GM19467 (cell line): ENCODE results near the gene RAPGEF5.
A peak's percentile ranks its signal among the peaks of the same experiment; 100 is the strongest.

ENCODE experiments used
- ATAC-seq: cut with Tn5 transposase; IDR thresholded peaks from one replicate; pipeline ENCODE4 v1.9.1; 2021; ENCODE audit warnings: mild to moderate bottlenecking, moderate library complexity; ENCODE audit not compliant: unreplicated experiment

Gene RAPGEF5

DNA sequence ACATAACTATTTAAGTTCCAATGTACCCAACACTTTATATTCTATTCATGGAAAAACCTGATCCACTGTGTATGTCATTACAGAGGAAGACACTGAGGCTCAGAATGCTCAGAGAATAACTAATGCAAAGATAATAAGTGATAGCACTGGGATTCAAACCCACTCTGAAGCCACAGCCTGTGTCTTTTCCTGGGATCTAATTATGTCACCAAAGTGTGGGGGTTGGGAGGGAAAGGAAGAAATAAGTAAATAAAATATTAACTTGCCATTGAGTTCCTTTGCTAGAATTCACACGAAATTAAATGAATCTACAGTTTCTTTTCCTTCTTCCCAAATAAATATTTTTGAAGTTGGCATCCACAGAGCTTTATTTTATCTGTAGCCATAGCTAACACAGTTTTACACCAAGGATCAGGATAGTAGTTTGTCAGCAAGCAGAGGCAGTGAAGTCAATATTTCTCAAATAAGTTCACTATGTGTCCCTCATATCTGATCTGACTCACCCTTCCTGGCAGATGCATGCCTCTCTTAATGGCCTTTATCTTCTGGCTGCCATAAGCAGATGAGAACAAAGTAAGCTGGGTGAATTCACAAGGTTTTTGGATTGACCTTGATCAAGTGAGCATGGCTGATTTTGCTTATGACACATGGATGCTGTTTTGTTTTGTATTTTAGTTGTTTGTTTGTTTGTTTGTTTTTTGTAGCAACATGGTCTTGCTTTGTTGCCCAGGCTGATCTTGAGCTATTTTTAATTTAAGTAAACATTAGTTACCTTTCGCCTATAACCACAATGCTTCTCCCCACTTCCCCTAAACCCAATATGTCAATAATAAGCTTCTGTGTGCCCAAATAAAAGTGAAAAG, 6.3 kb downstream of the RAPGEF5 start:
- peak; percentile 41 for ATAC-seq

DNA sequence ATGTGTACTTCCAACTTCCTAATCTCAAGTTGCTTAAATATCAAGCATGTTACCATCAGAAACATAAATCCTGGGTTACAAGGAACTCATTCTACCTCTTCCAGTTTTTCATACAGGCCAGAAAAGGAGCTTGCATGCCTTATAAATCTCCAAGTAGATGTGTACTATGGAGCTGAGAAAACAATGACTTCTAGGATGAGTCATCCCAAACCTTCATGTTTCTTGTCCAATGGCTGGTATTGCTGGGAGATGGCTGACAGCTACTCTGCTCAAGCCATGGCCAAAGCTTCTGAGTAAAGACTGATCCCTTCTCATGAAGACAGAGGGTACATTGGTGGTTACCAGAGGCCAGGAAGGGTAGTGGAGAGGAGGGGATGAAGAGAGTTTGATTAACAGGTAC, 8.6 kb downstream of the RAPGEF5 start:
- ATAC-seq, result no peak

DNA sequence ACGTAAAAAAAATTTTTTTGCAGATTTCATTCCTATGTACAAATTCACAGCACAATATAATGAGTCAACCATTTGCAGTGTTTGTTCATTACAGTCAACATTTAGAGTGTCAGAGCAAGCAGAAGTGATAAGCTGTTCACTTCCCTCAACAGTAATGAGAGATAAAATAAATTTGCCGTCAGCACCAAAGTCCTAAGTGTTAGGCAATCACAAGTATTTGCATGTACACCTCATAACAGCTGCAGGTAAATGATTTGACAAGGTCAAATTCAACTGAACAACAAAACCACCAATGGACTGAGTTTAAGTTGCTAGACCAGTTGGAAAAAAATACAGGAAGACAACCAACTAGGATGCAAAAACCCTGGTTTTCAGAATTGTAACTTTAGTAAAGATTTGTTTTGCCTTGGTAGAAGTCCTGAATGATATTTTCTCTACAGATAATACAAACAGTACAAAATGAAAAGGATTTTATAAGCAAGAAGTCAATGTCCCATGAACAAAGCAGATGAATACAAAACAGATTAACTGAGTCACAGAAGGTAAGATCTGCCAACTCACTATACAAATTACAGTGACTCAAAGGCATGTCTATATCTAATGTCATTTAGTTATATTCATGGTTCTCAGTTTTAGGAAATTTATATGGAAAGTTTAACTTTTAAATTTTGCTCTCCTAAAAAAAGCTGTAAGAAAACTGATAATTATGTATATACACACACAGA, 10.4 kb downstream of the RAPGEF5 start:
- no peak for ATAC-seq

DNA sequence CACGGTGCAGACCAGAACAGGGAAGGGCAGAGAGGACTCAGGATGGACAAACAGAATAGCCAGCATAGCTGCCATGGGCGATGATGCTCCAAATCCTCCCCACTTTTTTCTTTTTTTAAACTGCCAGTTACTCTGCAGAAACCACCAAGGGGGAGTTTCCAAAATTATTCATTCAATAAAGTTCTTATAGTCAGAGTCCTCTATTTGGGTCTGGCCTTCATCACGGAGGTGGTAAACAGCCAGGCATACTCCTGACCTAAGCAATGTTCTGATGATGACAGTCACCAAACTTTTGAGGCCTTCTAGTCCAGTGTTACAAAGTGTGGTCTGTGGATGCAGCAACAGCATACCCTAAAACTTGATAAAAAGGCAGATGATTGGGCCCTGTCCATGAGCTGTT, 12.3 kb downstream of the RAPGEF5 start:
- ATAC-seq, result no peak

DNA sequence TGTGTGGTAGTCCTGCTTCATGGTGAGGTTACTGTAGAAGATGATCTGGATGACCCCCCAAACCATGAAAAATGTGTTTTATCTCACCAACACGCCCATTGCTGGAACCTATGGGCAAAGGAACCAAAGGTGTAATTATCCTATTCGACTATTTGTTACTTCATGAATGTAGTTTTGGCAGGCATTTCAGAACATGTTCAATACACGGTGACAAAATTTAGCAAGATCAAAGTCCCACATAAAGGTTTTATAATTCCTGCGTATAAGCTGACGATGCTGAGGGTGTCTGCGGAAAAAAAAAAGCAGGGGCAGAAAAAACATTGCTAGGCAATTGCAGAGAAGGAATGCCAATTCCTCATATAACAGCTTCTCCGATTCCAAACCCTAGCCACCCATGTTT, 13.3 kb downstream of the RAPGEF5 start:
- no peak for ATAC-seq

DNA sequence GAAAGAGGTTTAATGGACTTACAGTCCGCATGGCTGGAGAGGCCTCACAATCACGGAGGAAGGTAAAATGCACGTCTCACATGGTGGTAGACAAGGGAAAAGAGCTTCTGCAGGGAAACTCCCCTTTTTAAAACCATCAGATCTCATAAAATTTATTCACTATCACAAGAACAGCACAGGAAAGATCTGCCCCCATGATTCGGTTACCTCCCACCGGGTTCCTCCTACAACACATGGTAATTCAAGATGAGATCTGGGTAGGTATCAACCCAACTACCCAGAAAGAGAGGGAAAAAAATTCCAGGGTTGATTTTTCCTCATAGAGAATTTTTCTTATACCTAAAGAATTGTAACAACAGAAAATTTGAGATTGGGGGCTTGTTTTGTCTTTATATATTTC, 13.9 kb downstream of the RAPGEF5 start:
- ATAC-seq, result no peak

DNA sequence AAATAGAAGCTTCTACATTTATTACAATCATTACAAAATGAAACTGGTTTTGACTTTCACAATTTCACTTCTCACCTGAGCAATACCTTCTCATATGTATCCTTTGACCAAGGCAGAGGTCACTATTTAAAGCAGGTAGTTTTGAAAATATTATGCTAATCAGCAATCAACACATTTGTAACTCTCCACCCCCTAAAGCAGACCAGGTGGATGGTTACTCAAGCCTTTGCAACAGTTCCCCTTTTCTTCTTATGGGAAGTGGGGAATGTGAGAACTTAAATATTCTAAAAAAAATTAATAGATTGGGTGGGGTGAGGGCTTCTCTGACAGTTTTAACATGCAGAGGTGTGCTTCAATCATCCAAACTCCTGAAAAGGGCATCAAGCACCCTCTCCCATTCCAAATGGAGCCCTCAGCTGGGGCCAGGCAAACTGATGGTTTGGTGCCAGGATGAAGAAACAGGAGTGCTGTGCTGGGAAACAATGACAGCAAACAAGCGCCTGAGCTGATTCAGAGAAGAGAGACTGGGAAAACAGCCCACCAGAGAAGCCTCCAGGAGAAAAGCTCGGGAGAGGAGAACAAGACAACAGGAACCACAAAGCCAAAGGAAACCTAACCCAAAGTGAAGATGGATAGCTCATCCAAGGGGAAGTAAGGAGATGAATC, 17.1 kb downstream of the RAPGEF5 start:
- ATAC-seq, result no peak

DNA sequence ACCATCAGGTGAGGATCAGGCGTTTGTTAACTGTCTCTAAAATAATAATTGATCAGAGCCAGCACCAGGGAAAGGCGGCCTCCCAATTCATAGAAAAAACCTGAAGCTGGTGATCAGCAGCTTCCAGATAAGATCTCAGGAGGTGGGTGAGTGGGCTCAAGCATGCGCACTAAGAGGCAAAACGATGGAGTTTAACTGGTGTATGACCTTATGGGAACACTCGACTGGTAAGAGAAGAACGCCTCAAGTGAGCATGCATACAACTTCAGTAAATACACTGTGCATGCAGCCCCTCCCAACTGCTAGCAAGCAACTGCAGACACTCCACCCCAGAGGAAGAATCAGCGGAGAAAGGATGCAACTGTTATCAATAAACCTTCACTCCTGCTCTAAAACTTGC, 18.1 kb downstream of the RAPGEF5 start:
- ATAC-seq, result no peak

DNA sequence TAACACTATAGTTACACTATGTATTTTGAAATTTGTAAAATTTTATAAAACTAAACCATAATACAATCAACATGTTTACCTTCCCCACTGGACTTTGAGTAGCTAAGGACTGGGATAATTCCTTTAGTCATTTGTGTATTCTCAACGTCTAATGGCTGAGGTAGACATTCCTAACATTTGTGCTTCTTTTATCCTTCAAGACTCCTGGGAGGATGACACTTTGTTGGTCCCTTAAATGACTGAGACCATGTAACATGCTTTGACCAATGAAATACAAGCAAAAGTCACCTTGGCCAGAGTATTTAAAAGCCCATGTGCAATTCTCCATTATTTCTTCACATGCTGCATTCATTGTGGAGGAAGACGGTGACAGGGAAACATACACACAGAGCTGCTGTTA, 18.5 kb downstream of the RAPGEF5 start:
- no peak for ATAC-seq

DNA sequence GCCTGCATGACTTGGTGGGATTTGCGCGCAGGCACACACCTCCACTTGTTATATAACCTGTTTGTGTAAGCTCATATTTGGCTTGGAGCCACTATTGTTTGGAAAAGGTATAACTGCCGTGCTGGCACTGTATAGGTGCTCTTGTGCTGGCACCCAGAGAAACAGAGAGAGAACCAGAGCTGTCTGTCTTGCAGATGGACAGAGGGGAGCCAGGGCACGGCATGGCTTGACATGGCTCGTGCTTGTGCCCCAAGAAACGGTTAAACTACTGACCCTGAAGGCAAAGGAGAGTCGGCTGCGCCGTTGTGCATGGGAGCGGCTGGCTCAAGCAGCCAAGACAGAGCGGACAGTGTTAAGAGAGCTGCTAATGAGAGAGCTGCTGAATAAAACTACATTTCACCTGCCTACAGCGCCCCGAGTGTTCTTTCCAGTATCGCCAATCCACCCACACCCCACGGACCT, 23.2 kb downstream of the RAPGEF5 start:
- ATAC-seq, result no peak

DNA sequence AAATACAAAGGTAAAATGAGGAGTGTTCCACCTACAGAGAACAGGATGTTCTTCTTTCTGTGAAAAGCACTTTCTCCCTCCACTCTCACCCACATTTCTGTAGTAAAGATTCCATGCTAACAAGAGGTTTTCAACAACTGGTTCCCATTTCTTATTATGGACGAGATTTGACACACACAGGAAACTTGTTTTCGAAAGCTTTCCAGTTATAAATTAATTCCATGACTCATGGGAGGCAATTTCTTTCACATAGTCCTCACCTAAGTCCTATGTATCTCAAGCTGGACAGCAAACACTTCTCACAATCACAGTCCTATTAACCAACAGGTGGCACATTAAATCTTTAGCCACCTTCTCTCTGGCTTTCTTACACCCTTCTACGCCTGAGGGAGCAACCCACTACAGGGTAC, 24.5 kb downstream of the RAPGEF5 start:
- ATAC-seq, result no peak

DNA sequence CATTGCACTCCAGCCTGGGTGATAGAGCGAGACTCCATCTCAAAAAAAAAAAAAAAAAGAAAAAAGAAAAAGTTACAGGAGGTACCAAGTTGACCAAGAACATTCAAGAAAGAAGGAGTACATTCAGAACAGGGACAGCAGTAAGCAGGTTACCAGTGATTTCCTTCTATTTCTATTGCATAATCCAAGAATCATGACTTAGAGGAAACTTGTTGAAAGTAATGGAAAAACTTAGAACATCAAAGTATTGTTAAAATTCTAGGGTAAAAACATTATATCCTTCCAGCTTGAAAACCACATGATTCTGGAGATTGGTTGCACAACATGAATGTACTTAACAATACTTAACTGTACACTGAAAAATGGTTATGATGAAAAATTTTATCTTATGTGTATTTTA, 25.2 kb downstream of the RAPGEF5 start:
- ATAC-seq, result no peak

DNA sequence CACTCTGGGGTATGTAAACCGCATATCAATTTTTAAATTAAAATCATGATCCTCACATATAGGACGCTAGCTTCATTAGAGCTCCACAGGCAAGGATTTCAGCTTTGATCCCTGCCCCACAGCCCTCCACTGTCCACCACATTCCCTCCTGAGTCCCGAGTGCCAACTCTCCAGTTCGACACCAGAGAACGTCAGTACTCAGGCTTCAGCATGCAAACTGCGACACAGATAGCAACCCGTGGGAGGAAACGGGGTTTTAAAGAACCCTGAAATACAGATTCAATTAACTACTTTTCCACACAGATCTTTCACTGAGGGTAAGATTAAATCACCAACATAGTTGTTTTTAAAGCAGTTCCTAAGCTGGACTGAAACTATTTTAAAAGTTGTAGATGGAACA, 26.1 kb downstream of the RAPGEF5 start:
- no peak for ATAC-seq

DNA sequence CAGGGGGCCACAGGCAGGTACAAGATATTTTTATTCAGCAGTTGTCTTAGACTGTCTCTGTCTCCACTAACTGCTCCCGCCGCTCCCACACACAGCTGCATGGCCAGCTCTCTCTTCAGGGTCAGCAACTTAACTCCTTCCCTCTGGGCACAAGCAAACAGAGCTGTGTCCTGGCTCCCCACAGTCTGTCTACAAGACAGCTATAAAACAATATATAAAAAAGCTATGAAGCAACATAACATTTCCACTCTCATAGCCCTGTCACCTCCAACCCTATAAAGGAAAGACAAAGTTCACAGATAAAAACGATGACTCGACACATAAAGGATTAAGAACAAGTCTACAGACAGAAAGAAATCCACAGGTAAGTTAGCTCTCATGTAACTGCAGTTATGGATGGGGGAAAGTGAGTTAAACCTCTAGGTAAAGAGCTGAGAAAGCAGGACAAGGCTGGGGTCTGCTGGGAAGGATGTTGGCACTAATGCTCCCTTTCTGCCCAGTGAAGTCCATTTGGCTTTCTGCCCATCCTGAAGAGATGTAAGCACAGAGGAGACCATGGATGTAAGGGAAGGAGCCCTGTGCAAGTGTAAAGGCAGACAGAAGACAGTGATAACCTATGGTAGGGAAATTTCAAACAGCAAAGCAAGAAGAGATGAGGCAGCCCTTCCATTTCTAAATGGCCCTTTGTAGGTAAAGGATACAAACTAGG, 27.0 kb downstream of the RAPGEF5 start:
- ATAC-seq, result no peak

DNA sequence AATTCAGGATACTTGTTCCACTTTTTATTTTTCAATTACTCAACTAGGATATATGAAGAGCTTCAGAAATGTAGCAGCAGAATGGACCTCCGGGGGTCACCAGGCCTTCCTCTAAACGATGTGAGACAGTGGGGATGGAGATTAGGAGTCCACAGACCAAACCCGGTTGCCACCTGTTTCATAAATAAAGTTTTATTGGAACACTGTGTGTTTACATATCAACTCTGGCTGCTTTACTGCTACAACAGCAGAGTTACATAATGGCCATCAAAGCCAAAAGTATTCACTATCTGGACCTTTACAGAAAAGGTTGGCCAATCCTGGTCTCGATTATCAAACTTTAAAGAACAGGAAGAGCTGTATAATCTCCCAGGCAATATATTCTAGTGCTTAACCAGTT, 30.8 kb downstream of the RAPGEF5 start:
- no peak for ATAC-seq

DNA sequence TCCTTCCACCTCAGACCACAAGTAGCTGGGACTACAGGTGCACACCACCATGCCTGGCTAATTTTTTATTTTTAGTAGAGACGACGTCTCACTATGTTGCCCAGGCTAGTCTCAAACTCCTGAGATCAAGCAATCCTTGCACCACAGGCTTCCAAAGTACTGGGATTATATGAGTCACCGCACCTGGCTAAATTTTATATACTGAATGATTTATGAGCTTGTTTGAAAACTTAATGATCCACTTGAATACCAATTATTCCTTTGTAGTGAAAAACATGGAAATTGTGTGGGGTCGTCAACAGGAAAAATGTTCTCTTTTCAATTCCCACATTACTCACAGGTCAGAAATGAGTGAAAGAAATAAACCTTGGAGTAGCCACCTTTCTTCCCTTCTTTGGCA, 31.3 kb downstream of the RAPGEF5 start:
- no peak for ATAC-seq

DNA sequence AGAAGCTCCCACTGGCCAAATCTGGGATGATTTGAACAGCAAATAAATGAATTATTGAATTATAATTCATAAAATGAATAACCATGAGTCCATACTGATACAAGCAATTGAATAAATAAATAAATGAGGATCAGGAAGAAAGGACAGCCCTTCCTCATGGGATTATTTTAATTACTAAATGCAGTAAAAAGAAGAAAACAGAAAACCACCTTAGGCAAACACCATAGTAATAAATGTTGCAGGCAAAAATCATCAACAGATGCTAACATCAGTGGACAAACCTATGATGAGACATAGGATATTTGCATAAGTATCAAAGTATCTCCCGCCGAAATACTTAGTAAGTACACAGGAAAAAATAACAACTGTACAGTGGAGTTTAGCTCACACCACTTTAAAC, 33.2 kb downstream of the RAPGEF5 start:
- no peak for ATAC-seq

DNA sequence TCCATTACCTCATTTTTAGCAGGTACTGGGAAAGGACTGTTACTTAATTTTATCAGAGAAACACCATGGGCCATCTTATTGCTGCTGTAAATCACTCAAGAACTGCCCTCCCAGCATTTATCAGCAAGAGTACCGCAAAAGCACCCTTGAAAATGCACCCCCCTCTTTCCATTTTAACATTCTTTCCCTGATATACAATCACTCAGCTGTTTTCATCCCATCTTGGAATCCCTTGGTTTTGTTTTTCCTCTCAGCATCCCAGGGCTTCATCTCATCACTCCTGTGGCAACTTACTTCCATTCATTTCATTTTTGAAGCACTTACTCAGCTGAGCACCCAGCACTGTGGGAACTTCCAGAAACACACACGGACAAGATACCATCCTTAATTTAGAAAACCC, 36.5 kb downstream of the RAPGEF5 start:
- no peak for ATAC-seq

DNA sequence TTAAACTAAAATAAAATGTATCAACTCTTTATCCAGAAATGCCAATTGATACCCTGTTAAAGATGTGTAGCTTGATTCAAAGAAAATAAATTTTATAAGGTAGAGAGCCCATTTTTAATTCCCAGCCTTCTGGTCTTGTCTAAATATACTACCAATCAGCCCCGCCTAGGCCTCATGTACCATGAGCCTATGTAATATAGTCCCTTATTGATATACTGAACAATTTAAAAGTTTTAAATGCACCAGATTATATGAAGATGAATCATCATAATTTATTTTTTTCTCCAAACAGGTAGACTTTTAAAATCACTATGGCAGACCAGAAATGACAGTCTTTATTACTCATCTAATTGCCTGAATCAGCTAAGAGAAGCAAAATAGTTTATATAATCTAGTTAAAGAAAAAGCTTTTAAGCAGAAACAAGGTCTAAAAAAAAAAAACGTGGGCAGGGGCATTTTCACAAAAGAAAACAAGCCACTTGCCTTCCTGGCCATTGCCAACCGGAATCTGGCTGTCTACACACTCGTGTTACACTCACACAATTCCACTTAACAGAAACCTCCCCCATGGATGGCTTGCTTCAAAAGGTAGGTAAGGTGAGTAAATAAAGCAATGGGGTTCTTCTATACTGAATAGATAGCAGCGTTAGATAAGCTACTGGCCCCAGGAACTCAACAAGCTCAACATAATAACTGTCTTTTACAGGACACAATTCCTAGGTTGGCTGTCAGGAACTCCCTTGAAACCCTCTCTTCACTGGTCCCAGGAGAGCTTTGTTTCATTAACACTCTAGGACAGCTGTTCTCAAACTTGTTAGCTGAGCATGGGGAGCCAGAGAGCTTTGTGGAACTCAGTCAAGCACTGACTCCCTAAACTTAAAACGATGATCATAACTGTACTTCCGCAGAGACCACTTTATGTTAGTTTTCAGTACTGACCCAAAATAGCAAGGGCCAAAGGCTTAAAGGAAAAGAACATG, 37.2 kb downstream of the RAPGEF5 start:
- ATAC-seq, result no peak

DNA sequence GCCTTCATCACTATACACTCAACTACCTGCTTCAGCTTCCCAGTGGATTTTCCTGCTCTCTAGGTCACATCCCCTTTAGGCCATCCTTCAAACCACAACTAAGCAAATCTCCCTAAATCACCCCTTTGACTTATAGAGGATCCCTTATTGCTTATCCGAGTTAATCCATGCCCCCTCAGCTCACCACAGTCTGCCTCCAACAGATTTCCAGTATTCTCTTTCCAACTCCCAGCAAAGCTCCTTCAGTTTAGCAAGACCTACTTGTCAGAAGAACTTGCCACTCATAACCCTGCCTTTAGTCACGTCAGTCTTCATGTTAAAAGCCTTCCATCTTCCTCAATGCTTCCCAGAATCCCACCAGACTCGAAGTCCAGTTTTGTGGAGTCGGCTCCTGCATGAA, 38.6 kb downstream of the RAPGEF5 start:
- ATAC-seq, result no peak
